ENCODE data around the gene TIRAP. TPM values are rescaled to one million over a fixed set of nuclear protein-coding genes. Genes with fewer than 3 reads are reported as not detected.

The TIRAP gene
- total and polyA plus RNA-seq, 2 donors (not counting 1 experiment from before 2014, with no cell fraction given), result 4.8 to 5.4 TPM

DNA sequence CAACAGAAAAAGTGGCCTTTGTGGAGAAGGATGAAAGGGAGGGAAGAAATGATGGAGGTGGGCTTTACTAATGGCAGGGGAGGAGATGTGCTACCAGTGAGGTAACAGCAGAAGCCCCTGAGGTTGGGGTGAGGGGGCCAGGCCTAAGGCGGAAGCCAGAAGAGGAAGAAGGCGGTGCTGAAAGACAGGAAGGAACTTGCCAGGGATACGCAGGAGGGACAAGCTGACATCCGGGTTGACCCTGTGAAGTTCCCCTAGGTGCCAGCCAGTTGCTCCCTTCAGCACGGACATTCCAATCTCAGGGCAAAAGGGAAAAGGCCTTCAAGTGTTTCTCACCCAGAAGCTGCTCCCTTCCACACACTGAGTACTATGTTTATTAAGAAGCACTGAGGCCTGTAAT is 2.3 kb upstream of the TIRAP start:
- H3K4me2 ChIP-seq (ENCODE audit: extremely low read depth, insufficient read depth, low read length), result no peak overlapping the region
- H3K4me1 ChIP-seq (ENCODE audit: control insufficient read depth, extremely low read depth, insufficient read depth, low read length), result peaks cover 7% of the 10 kb centered on the region
- no peak for DNase-seq (ENCODE audit: low read depth in 2 of 2)
- TF ChIP-seq, protein P1, sequence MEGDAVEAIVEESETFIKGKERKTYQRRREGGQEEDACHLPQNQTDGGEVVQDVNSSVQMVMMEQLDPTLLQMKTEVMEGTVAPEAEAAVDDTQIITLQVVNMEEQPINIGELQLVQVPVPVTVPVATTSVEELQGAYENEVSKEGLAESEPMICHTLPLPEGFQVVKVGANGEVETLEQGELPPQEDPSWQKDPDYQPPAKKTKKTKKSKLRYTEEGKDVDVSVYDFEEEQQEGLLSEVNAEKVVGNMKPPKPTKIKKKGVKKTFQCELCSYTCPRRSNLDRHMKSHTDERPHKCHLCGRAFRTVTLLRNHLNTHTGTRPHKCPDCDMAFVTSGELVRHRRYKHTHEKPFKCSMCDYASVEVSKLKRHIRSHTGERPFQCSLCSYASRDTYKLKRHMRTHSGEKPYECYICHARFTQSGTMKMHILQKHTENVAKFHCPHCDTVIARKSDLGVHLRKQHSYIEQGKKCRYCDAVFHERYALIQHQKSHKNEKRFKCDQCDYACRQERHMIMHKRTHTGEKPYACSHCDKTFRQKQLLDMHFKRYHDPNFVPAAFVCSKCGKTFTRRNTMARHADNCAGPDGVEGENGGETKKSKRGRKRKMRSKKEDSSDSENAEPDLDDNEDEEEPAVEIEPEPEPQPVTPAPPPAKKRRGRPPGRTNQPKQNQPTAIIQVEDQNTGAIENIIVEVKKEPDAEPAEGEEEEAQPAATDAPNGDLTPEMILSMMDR (conservative IDR thresholded peaks at IDR 0.05 in 1 of 2, IDR thresholded peaks at IDR 0.05 in 1 of 2; ENCODE audit: low read depth in 1 of 2, low read length in 2 of 2), result no peak
- no peak for TF ChIP-seq EZH2 (IDR thresholded peaks at IDR 0.05; ENCODE audit: low read length, missing control alignments)
- no peak overlapping the region for H3K27ac ChIP-seq (ENCODE audit: insufficient read depth, low read length)
- H3K9me3 ChIP-seq (ENCODE audit: control insufficient read depth, insufficient read depth, low read depth, low read length), result no peaks in the 10 kb centered on the region
- H4K20me1 ChIP-seq (ENCODE audit: control insufficient read depth, extremely low read depth, insufficient read depth, low read length), result no peaks in the 10 kb centered on the region
- H3K27me3 ChIP-seq (ENCODE audit: control insufficient read depth, insufficient read depth, low read length), result no peaks in the 10 kb centered on the region
- H3K9ac ChIP-seq (ENCODE audit: insufficient read depth, low read length), result no peak overlapping the region
- peaks cover 4% of the 10 kb centered on the region for H3K36me3 ChIP-seq (ENCODE audit: control insufficient read depth, insufficient read depth, low read length)
- no peak overlapping the region for H2AFZ ChIP-seq (ENCODE audit: low read length)
- no peak overlapping the region for H3K4me3 ChIP-seq (replicated peaks in 1 of 4; ENCODE audit: control extremely low read depth in 1 of 4, insufficient read depth in 1 of 4, low read depth in 3 of 4, low read length in 4 of 4)
- no peaks in the 10 kb centered on the region for H3K79me2 ChIP-seq (ENCODE audit: control insufficient read depth, insufficient read depth, low read length)

- peaks cover 7% of the 10 kb centered on the region for H3K4me1 ChIP-seq (ENCODE audit: control insufficient read depth, extremely low read depth, insufficient read depth, low read length)
- H3K27me3 ChIP-seq (ENCODE audit: control insufficient read depth, insufficient read depth, low read length), result no peaks in the 10 kb centered on the region
- H3K4me3 ChIP-seq (replicated peaks in 1 of 4; ENCODE audit: control extremely low read depth in 1 of 4, insufficient read depth in 1 of 4, low read depth in 3 of 4, low read length in 4 of 4), result no peak overlapping the region
- TF ChIP-seq EZH2 (IDR thresholded peaks at IDR 0.05; ENCODE audit: low read length, missing control alignments), result no peak
- TF ChIP-seq, protein P1 (conservative IDR thresholded peaks at IDR 0.05 in 1 of 2, IDR thresholded peaks at IDR 0.05 in 1 of 2; ENCODE audit: low read depth in 1 of 2, low read length in 2 of 2), result no peak
- no peaks in the 10 kb centered on the region for H3K9me3 ChIP-seq (ENCODE audit: control insufficient read depth, insufficient read depth, low read depth, low read length)
- no peak overlapping the region for H2AFZ ChIP-seq (ENCODE audit: low read length)
- H3K27ac ChIP-seq (ENCODE audit: insufficient read depth, low read length), result no peak overlapping the region
- no peaks in the 10 kb centered on the region for H4K20me1 ChIP-seq (ENCODE audit: control insufficient read depth, extremely low read depth, insufficient read depth, low read length)
- no peak overlapping the region for H3K4me2 ChIP-seq (ENCODE audit: extremely low read depth, insufficient read depth, low read length)
- no peaks in the 10 kb centered on the region for H3K79me2 ChIP-seq (ENCODE audit: control insufficient read depth, insufficient read depth, low read length)
- DNase-seq (ENCODE audit: low read depth in 2 of 2), result no peak
- H3K9ac ChIP-seq (ENCODE audit: insufficient read depth, low read length), result no peak overlapping the region
- H3K36me3 ChIP-seq (ENCODE audit: control insufficient read depth, insufficient read depth, low read length), result peaks cover 1% of the 10 kb centered on the region
These were observed 1.6 kb upstream of the TIRAP start for GRCh38 chr11:126281245-126281644.

GRCh38 chr11:126281666-126282175 is 1.2 kb upstream of the TIRAP start:
- no peaks in the 10 kb centered on the region for H3K27me3 ChIP-seq (ENCODE audit: control insufficient read depth, insufficient read depth, low read length)
- no peak overlapping the region for H3K9ac ChIP-seq (ENCODE audit: insufficient read depth, low read length)
- no peaks in the 10 kb centered on the region for H3K9me3 ChIP-seq (ENCODE audit: control insufficient read depth, insufficient read depth, low read depth, low read length)
- H3K36me3 ChIP-seq (ENCODE audit: control insufficient read depth, insufficient read depth, low read length), result peaks cover 1% of the 10 kb centered on the region
- H3K4me1 ChIP-seq (ENCODE audit: control insufficient read depth, extremely low read depth, insufficient read depth, low read length), result peaks cover 7% of the 10 kb centered on the region
- no peak overlapping the region for H3K4me3 ChIP-seq (replicated peaks in 1 of 4; ENCODE audit: control extremely low read depth in 1 of 4, insufficient read depth in 1 of 4, low read depth in 3 of 4, low read length in 4 of 4)
- H4K20me1 ChIP-seq (ENCODE audit: control insufficient read depth, extremely low read depth, insufficient read depth, low read length), result no peaks in the 10 kb centered on the region
- H3K4me2 ChIP-seq (ENCODE audit: extremely low read depth, insufficient read depth, low read length), result peak overlapping the region; percentile 82
- TF ChIP-seq, protein P1 (conservative IDR thresholded peaks at IDR 0.05 in 1 of 2, IDR thresholded peaks at IDR 0.05 in 1 of 2; ENCODE audit: low read depth in 1 of 2, low read length in 2 of 2), result no peak
- no peak for TF ChIP-seq EZH2 (IDR thresholded peaks at IDR 0.05; ENCODE audit: low read length, missing control alignments)
- DNase-seq (ENCODE audit: low read depth in 2 of 2), result no peak
- H3K27ac ChIP-seq (ENCODE audit: insufficient read depth, low read length), result no peak overlapping the region
- no peaks in the 10 kb centered on the region for H3K79me2 ChIP-seq (ENCODE audit: control insufficient read depth, insufficient read depth, low read length)
- H2AFZ ChIP-seq (ENCODE audit: low read length), result no peak overlapping the region

Measured in fibroblast of lung (primary cell).